HCT116 (cell line): Measurements from ENCODE around the gene PDE4B. TPM values are rescaled to one million over a fixed set of nuclear protein-coding genes. Genes with fewer than 3 reads are reported as not detected.

Source experiments
- ATAC-seq: fragments of 200-7000 bp; cut with Tn5 transposase; 2 replicates; pipeline ENCODE4 v1.9.1; 2020; ENCODE audit warnings: mild to moderate bottlenecking, moderate library complexity
- BruUV-seq: library from RNA; stranded (reverse); fragments of 400-500 nt; replicated peaks from 2 replicates; lab custom pipeline; 2021; lab: Mats Ljungman, UMichigan
- CTCF ChIA-PET: fragments of 300-600 bp; sonication (Branson Sonifier 250); formaldehyde crosslinking; loops from one replicate; lab custom pipeline; 2021; ENCODE audit warnings: antibody characterized with exemption; lab: Charles Lee
- POLR2A ChIA-PET: fragments of 300-600, 350-600 bp; sonication (Branson Sonifier 250); formaldehyde crosslinking; loops from one replicate; lab custom pipeline; 2021; ENCODE audit warnings: antibody characterized with exemption; lab: Charles Lee
- RAD21 ChIA-PET, 2 experiments: fragments of 300-600 bp; sonication (Branson Sonifier 250); formaldehyde crosslinking; loops; one replicate each; lab custom pipeline; 2023; ENCODE audit warnings: low total read pairs in 2 of 2; ENCODE audit not compliant: uncharacterized antibody in 2 of 2, unreplicated experiment in 2 of 2, low non-redundant PET in 1 of 2; lab: Charles Lee
- DNase-seq: peaks from one replicate; pipeline ENCODE4 v3.0.0-alpha.2; 2010; ENCODE audit warnings: low read depth, low spot score
- H2AFZ ChIP-seq: fragments of 200-600 bp; shearing (Covaris generic), sonication (generic); 2 replicates; pipeline ENCODE4 v1.6.1; 2017; ENCODE audit warnings: low read depth, mixed run types, mixed read lengths, antibody characterized with exemption, low read length; ENCODE audit not compliant: poor library complexity, severe bottlenecking
- H3K27ac ChIP-seq: 2 replicates; pipeline ENCODE4 v1.5.1; 2012; ENCODE audit warnings: low read depth, low read length
- H3K27me3 ChIP-seq: fragments of 200-600 bp; sonication (generic); 2 replicates; pipeline ENCODE4 v1.6.1; 2016; ENCODE audit warnings: mixed run types, low read length, mixed read lengths; ENCODE audit not compliant: insufficient read depth
- H3K36me3 ChIP-seq, 2 experiments: fragments of 200-500 bp in 1 of 2; fragments of 200-600 bp in 1 of 2; sonication (Bioruptor generic) in 1 of 2; sonication (generic) in 1 of 2; 2 replicates each; pipeline versions ENCODE4 v1.5.1 to v1.6.1; 2014 to 2016; ENCODE audit warnings: low read length in 2 of 2, inconsistent platforms in 1 of 2, mixed read lengths in 1 of 2, mixed run types in 1 of 2; ENCODE audit not compliant: insufficient read depth in 2 of 2, control insufficient read depth in 1 of 2
- H3K4me1 ChIP-seq, 2 experiments: fragments of 200-600 bp in 1 of 2; sonication (generic) in 1 of 2; 2 replicates each; pipeline versions ENCODE4 v1.5.1 to v1.6.1; 2012 to 2017; ENCODE audit warnings: low read length in 2 of 2, inconsistent platforms in 1 of 2, mild to moderate bottlenecking in 1 of 2, mixed read lengths in 1 of 2, mixed run types in 1 of 2, moderate library complexity in 1 of 2; ENCODE audit not compliant: insufficient read depth in 2 of 2, control insufficient read depth in 1 of 2
- H3K4me2 ChIP-seq: fragments of 200-600 bp; sonication (generic); 2 replicates; pipeline ENCODE4 v1.6.1; 2017; ENCODE audit warnings: mixed run types, low read length, mixed read lengths
- H3K4me3 ChIP-seq, 2 experiments: fragments of 200-600 bp in 1 of 2; sonication (generic) in 1 of 2; replicated peaks in 1 of 2; 2 replicates each; pipeline ENCODE4 v1.5.1; 2011 to 2016; ENCODE audit warnings: low read length in 2 of 2, control low read depth in 1 of 2, low read depth in 1 of 2, mild to moderate bottlenecking in 1 of 2, mixed read lengths in 1 of 2, mixed run types in 1 of 2
- H3K79me2 ChIP-seq: fragments of 200-600 bp; sonication (generic); 2 replicates; pipeline ENCODE4 v1.6.1; 2017; ENCODE audit warnings: mild to moderate bottlenecking, mixed run types, low read length, moderate library complexity, mixed read lengths; ENCODE audit not compliant: insufficient read depth
- H3K9ac ChIP-seq: fragments of 200-600 bp; sonication (generic); 2 replicates; pipeline ENCODE4 v1.6.1; 2016; ENCODE audit warnings: low read length, mixed read lengths
- H3K9me2 ChIP-seq: fragments of 200-600 bp; sonication (generic), shearing (Covaris generic); 2 replicates; pipeline ENCODE4 v1.6.1; 2017; ENCODE audit warnings: mixed run types, mild to moderate bottlenecking, moderate library complexity; ENCODE audit not compliant: insufficient read depth
- H3K9me3 ChIP-seq, 2 experiments: fragments of 200-500 bp in 1 of 2; fragments of 200-600 bp in 1 of 2; sonication (Bioruptor generic) in 1 of 2; sonication (generic) in 1 of 2; 2 replicates each; pipeline ENCODE4 v1.6.1; 2014 to 2017; ENCODE audit warnings: low read length in 2 of 2, mixed read lengths in 2 of 2, inconsistent platforms in 1 of 2, low read depth in 1 of 2, mild to moderate bottlenecking in 1 of 2, mixed run types in 1 of 2, moderate library complexity in 1 of 2; ENCODE audit not compliant: control insufficient read depth in 1 of 2, insufficient read depth in 1 of 2
- H4K20me1 ChIP-seq: fragments of 200-600 bp; sonication (generic), shearing (Covaris generic); 2 replicates; pipeline ENCODE4 v1.6.1; 2017; ENCODE audit warnings: mixed run types, mild to moderate bottlenecking, moderate library complexity; ENCODE audit not compliant: insufficient read depth
- CBX3 ChIP-seq: IDR thresholded peaks from 2 replicates; pipeline ENCODE4 v1.6.1; 2012; ENCODE audit warnings: low read depth
- CEBPB ChIP-seq: IDR thresholded peaks from 2 replicates; pipeline ENCODE4 v1.6.1; 2012; ENCODE audit warnings: low read depth
- EGR1 ChIP-seq: IDR thresholded peaks from 2 replicates; pipeline ENCODE4 v1.6.1; 2012; ENCODE audit warnings: low read depth
- ELF1 ChIP-seq: IDR thresholded peaks from 2 replicates; pipeline ENCODE4 v1.6.1; 2012; ENCODE audit warnings: low read depth, borderline replicate concordance
- EZH2 ChIP-seq: fragments of 200-600 bp; sonication (generic); IDR thresholded peaks from 2 replicates; pipeline ENCODE4 v1.6.1; 2017; ENCODE audit warnings: antibody characterized with exemption, mixed run types
- EZH2phosphoT487 ChIP-seq: fragments of 200-600 bp; IDR thresholded peaks from 2 replicates; pipeline ENCODE4 v1.6.1; 2018; ENCODE audit warnings: antibody characterized with exemption, borderline replicate concordance
- FOSL1 ChIP-seq: IDR thresholded peaks from 2 replicates; pipeline ENCODE4 v1.6.1; 2012; ENCODE audit warnings: low read depth
- JUND ChIP-seq: IDR thresholded peaks from 2 replicates; pipeline ENCODE4 v1.6.1; 2012
- POLR2A ChIP-seq: IDR thresholded peaks from 2 replicates; pipeline ENCODE4 v1.7.0; 2011; ENCODE audit warnings: borderline replicate concordance; ENCODE audit not compliant: insufficient read depth, insufficient read length; ENCODE audit errors: extremely low read depth
- SIN3A ChIP-seq: IDR thresholded peaks from 2 replicates; pipeline ENCODE4 v1.6.1; 2012; ENCODE audit warnings: low read depth
- TCF7L2 ChIP-seq: IDR thresholded peaks from 2 replicates; pipeline ENCODE4 v1.7.0; 2011; ENCODE audit warnings: borderline replicate concordance, inconsistent platforms; ENCODE audit not compliant: insufficient read depth, insufficient read length; ENCODE audit errors: extremely low read depth
- YY1 ChIP-seq: IDR thresholded peaks from 2 replicates; pipeline ENCODE4 v1.6.1; 2011; ENCODE audit warnings: low read length, low read depth, moderate library complexity, mild to moderate bottlenecking; ENCODE audit not compliant: insufficient replicate concordance; ENCODE audit errors: extremely low read depth
- ZNF274 ChIP-seq: fragments of 200-500 bp; sonication (Bioruptor generic); IDR thresholded peaks from 2 replicates; pipeline ENCODE4 v1.6.1; 2014; ENCODE audit warnings: mild to moderate bottlenecking, low read depth, low read length, inconsistent platforms
- intact Hi-C: fragments of 100-400 bp; cut with micrococcal nuclease; formaldehyde crosslinking; loops from 2 replicates; pipeline ENCODE4 v1.10.0; 2022
- total RNA-seq: library from RNA; stranded (reverse); gene quantifications from one replicate; pipeline ENCODE4 v1.2.1, GENCODE V29; 2021; ENCODE audit not compliant: unreplicated experiment
- TF ChIP-seq, protein P1 (sequence below): IDR thresholded peaks from 2 replicates; pipeline ENCODE4 v1.6.1; 2012
- TF ChIP-seq, protein P2 (sequence below), 3 experiments: fragments of 200-600 bp in 1 of 3; sonication (generic) in 1 of 3; IDR thresholded peaks in 2 of 3; conservative IDR thresholded peaks in 1 of 3; 2 replicates each; pipeline ENCODE4 v1.5.1; 2012 to 2017; ENCODE audit warnings: low read depth in 2 of 3, low read length in 2 of 3, antibody characterized with exemption in 1 of 3, borderline replicate concordance in 1 of 3, control low read depth in 1 of 3, mild to moderate bottlenecking in 1 of 3, mixed read lengths in 1 of 3, mixed run types in 1 of 3, moderate library complexity in 1 of 3; ENCODE audit not compliant: insufficient read depth in 1 of 3

PDE4B gene
- total RNA-seq, 1 experiment from 2014 or later: 76.9 TPM

GRCh38 chr1:66283622-66284041 is 490.9 kb downstream of the PDE4B start:
- DNase-seq: no peak
- peaks cover 21 to 76% of the 10 kb centered on the region in 2 experiments for H3K4me1 ChIP-seq
- TF ChIP-seq FOSL1 (peak; percentile 35), JUND (0 out of 2 replicates have a peak, but pooled peaks have one; percentile 18), CBX3 (0 out of 2 replicates have a peak, but pooled peaks have one; percentile 32), ELF1 (no peak)
- POLR2A ChIA-PET: interaction anchor here (1.1 kb wide), 1 partner anchor 66 kb away, joined by 3 read pairs; no protein-coding TSS in a partner anchor
- H2AFZ ChIP-seq: peak overlapping the region; percentile 63
- RAD21 ChIA-PET: no interaction called here
- no peaks in the 10 kb centered on the region for H3K27me3 ChIP-seq
- H3K4me2 ChIP-seq: peak overlapping the region; percentile 14; the same call in 1 of the 2 replicates
- CTCF ChIA-PET: interaction anchor here (2.1 kb wide), 1 partner anchor 153 kb away, joined by 6 read pairs; no protein-coding TSS in a partner anchor
- no peaks in the 10 kb centered on the region for H3K9me3 ChIP-seq
- H3K9me2 ChIP-seq: no peaks in the 10 kb centered on the region
- H3K27ac ChIP-seq: 0 out of 2 replicates have a peak overlapping the region, but pooled peaks have one; percentile 5
- no peak overlapping the region for H3K4me3 ChIP-seq
- intact Hi-C loops: no loop called here
- H3K36me3 ChIP-seq: no peaks in the 10 kb centered on the region
- no peaks in the 10 kb centered on the region for H4K20me1 ChIP-seq
- H3K9ac ChIP-seq: no peak overlapping the region
- no peak for ATAC-seq
- BruUV-seq: no TSS peak
- no peaks in the 10 kb centered on the region for H3K79me2 ChIP-seq

- ChIA-PET CTCF (no interaction called here), POLR2A (no interaction called here), RAD21 (interaction anchor here in 1 of 2 experiments (0.6 kb wide), 1 partner anchor 58 kb away, joined by 4 read pairs; no protein-coding TSS in a partner anchor)
- H2AFZ ChIP-seq: peak overlapping the region; percentile 49
- no peaks in the 10 kb centered on the region for H3K27me3 ChIP-seq
- no peak overlapping the region for H3K4me2 ChIP-seq
- H4K20me1 ChIP-seq: no peaks in the 10 kb centered on the region
- no peaks in the 10 kb centered on the region for H3K9me3 ChIP-seq
- no peaks in the 10 kb centered on the region for H3K36me3 ChIP-seq
- peaks cover 21 to 65% of the 10 kb centered on the region in 2 experiments for H3K4me1 ChIP-seq
- H3K9ac ChIP-seq: no peak overlapping the region
- no peak for TF ChIP-seq EZH2
- TF ChIP-seq, protein P1, sequence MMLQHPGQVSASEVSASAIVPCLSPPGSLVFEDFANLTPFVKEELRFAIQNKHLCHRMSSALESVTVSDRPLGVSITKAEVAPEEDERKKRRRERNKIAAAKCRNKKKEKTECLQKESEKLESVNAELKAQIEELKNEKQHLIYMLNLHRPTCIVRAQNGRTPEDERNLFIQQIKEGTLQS: no peak
- no peak for TF ChIP-seq ELF1
- TF ChIP-seq, protein P2, sequence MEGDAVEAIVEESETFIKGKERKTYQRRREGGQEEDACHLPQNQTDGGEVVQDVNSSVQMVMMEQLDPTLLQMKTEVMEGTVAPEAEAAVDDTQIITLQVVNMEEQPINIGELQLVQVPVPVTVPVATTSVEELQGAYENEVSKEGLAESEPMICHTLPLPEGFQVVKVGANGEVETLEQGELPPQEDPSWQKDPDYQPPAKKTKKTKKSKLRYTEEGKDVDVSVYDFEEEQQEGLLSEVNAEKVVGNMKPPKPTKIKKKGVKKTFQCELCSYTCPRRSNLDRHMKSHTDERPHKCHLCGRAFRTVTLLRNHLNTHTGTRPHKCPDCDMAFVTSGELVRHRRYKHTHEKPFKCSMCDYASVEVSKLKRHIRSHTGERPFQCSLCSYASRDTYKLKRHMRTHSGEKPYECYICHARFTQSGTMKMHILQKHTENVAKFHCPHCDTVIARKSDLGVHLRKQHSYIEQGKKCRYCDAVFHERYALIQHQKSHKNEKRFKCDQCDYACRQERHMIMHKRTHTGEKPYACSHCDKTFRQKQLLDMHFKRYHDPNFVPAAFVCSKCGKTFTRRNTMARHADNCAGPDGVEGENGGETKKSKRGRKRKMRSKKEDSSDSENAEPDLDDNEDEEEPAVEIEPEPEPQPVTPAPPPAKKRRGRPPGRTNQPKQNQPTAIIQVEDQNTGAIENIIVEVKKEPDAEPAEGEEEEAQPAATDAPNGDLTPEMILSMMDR (IDR thresholded peaks at IDR 0.05 in 2 of 3, conservative IDR thresholded peaks at IDR 0.05 in 1 of 3; ENCODE audit: borderline replicate concordance in 1 of 3, insufficient read depth in 1 of 3, low read depth in 2 of 3, low read length in 2 of 3): no peak
- no peak for TF ChIP-seq EZH2phosphoT487
- TF ChIP-seq TCF7L2: no peak
- no peak for TF ChIP-seq EGR1
- TF ChIP-seq POLR2A: no peak
- TF ChIP-seq YY1: no peak
- TF ChIP-seq ZNF274: no peak
- TF ChIP-seq FOSL1: no peak
- TF ChIP-seq CEBPB: no peak
- TF ChIP-seq SIN3A: no peak
- DNase-seq: no peak
- BruUV-seq: no TSS peak
- ATAC-seq: no peak
- intact Hi-C loops: no loop called here
- no peak overlapping the region for H3K27ac ChIP-seq
- no peak overlapping the region for H3K4me3 ChIP-seq
- H3K9me2 ChIP-seq: no peaks in the 10 kb centered on the region
- no peaks in the 10 kb centered on the region for H3K79me2 ChIP-seq
Observed at GRCh38 chr1:66284746-66285145, 492.1 kb downstream of the PDE4B start.
